Anterior cingulate cortex (tissue), 58 donors: ENCODE data around the gene PLAAT4.
"Not testable (repeated sequence)": the region's sequence is repeated elsewhere in the genome, so short reads cannot be mapped to it uniquely, and the experiment has no call there.

Source experiments
- DNase-seq, 58 donors: peaks; one replicate each; lab custom pipeline; 2025; lab: John Stamatoyannopoulos, UW

The PLAAT4 gene

GRCh38 chr11:63564784-63565350, 28.3 kb downstream of the PLAAT4 start:
- no peak for DNase-seq

GRCh38 chr11:63567044-63567840, 30.6 kb downstream of the PLAAT4 start:
- no peak for DNase-seq

GRCh38 chr11:63569570-63569969, 33.0 kb downstream of the PLAAT4 start:
- no peak for DNase-seq

GRCh38 chr11:63572026-63572688, 35.5 kb downstream of the PLAAT4 start:
- DNase-seq, result no peak

- DNase-seq, result peak in 5 of 58 donors; percentile 26 to 60 (median 38)
These were observed 37.6 kb downstream of the PLAAT4 start for GRCh38 chr11:63573881-63574855.

- DNase-seq, result peak in 2 of 58 donors; percentile 33 to 36
These were observed 38.4 kb downstream of the PLAAT4 start for GRCh38 chr11:63574856-63575602.

- DNase-seq, result not testable (repeated sequence)
These were observed 42.3 kb downstream of the PLAAT4 start for GRCh38 chr11:63578882-63579281.

- not testable (repeated sequence) for DNase-seq
These were observed 44.6 kb downstream of the PLAAT4 start for GRCh38 chr11:63581224-63581623.

GRCh38 chr11:63583357-63583677, 46.7 kb downstream of the PLAAT4 start:
- DNase-seq, result peak in 3 of 58 donors; percentile 48 to 86 (median 60)

- no peak for DNase-seq
These were observed 50.0 kb downstream of the PLAAT4 start for GRCh38 chr11:63586451-63587166.

- DNase-seq, result peak in 1 of 58 donors; percentile 25
These were observed 52.4 kb downstream of the PLAAT4 start for GRCh38 chr11:63589000-63589399.

GRCh38 chr11:63590024-63590788, 53.6 kb downstream of the PLAAT4 start:
- no peak for DNase-seq

GRCh38 chr11:63592975-63593395, 56.4 kb downstream of the PLAAT4 start:
- DNase-seq, result peak in 20 of 58 donors; percentile 11 to 60 (median 32)

- peak in 5 of 58 donors; percentile 20 to 62 (median 32) for DNase-seq
These were observed 58.7 kb downstream of the PLAAT4 start for GRCh38 chr11:63595296-63595695.
